ENCODE measurements around the gene EIF4E3. TPM values are rescaled to one million over a fixed set of nuclear protein-coding genes. Genes with fewer than 3 reads are reported as not detected.

The EIF4E3 gene
- total and polyA plus RNA-seq, 2 of the 13 experiments (the other 11 are each of a cell fraction or from before 2014, with no cell fraction given), result 0.07 to 0.15 TPM

DNA sequence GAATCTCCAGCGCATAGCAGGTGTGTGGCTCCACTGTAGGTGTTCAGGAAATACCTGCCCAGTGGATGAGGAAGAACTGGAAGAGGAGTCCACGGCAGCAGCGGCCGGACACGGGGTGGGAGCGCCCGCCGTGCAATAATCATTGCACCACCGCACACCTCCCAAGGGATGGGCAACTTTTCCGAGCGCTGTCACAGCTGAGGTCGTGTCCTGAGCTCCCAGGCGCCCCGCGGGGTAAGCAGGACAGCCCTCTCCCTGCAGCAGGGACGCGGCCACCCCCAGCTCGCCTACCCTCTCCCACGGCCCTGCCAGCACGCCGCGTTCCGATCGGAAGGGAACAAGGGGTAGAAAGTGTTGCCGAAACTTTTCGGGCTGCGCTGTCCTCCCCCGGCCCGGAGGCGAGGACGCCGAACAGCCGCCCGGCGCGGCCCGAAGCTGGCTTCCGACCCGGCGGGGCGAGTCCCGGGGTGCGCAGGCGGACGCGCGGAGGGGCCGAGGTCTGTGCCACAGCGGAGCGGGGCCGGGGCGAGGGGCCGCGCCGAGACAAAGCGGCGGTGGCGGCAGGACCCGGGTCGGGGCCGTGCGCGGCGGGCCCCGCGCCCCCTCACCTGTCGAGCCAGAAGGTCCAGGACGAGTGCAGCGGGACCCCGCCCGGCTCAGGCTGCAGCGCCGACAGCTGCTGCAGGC, 475 bp downstream of the EIF4E3 start (continued):
- TF ChIP-seq, protein P1, sequence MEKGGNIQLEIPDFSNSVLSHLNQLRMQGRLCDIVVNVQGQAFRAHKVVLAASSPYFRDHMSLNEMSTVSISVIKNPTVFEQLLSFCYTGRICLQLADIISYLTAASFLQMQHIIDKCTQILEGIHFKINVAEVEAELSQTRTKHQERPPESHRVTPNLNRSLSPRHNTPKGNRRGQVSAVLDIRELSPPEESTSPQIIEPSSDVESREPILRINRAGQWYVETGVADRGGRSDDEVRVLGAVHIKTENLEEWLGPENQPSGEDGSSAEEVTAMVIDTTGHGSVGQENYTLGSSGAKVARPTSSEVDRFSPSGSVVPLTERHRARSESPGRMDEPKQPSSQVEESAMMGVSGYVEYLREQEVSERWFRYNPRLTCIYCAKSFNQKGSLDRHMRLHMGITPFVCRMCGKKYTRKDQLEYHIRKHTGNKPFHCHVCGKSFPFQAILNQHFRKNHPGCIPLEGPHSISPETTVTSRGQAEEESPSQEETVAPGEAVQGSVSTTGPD (CRISPR knock-in tag; IDR thresholded peaks at IDR 0.05), result no peak
- no peak for TF ChIP-seq IRX3 (CRISPR knock-in tag; IDR thresholded peaks at IDR 0.05; ENCODE audit: borderline replicate concordance, low read depth)
- TF ChIP-seq, protein P2, sequence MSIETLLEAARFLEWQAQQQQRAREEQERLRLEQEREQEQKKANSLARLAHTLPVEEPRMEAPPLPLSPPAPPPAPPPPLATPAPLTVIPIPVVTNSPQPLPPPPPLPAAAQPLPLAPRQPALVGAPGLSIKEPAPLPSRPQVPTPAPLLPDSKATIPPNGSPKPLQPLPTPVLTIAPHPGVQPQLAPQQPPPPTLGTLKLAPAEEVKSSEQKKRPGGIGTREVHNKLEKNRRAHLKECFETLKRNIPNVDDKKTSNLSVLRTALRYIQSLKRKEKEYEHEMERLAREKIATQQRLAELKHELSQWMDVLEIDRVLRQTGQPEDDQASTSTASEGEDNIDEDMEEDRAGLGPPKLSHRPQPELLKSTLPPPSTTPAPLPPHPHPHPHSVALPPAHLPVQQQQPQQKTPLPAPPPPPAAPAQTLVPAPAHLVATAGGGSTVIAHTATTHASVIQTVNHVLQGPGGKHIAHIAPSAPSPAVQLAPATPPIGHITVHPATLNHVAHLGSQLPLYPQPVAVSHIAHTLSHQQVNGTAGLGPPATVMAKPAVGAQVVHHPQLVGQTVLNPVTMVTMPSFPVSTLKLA (IDR thresholded peaks at IDR 0.05), result no peak
- TF ChIP-seq ZNF770 (CRISPR knock-in tag; IDR thresholded peaks at IDR 0.05), result no peak
- no peak for TF ChIP-seq XRCC5 (optimal IDR thresholded peaks at IDR 0.05; ENCODE audit: low read length)
- no peak for TF ChIP-seq SIN3B (IDR thresholded peaks at IDR 0.05; ENCODE audit: low read length)
- no peak for TF ChIP-seq ZNF530 (CRISPR knock-in tag; IDR thresholded peaks at IDR 0.05; ENCODE audit: low read depth)
- no peak for TF ChIP-seq ZNF343 (CRISPR knock-in tag; IDR thresholded peaks at IDR 0.05)
- no peak for TF ChIP-seq ZKSCAN8 (CRISPR knock-in tag; IDR thresholded peaks at IDR 0.05; ENCODE audit: borderline replicate concordance)
- TF ChIP-seq, protein P3, sequence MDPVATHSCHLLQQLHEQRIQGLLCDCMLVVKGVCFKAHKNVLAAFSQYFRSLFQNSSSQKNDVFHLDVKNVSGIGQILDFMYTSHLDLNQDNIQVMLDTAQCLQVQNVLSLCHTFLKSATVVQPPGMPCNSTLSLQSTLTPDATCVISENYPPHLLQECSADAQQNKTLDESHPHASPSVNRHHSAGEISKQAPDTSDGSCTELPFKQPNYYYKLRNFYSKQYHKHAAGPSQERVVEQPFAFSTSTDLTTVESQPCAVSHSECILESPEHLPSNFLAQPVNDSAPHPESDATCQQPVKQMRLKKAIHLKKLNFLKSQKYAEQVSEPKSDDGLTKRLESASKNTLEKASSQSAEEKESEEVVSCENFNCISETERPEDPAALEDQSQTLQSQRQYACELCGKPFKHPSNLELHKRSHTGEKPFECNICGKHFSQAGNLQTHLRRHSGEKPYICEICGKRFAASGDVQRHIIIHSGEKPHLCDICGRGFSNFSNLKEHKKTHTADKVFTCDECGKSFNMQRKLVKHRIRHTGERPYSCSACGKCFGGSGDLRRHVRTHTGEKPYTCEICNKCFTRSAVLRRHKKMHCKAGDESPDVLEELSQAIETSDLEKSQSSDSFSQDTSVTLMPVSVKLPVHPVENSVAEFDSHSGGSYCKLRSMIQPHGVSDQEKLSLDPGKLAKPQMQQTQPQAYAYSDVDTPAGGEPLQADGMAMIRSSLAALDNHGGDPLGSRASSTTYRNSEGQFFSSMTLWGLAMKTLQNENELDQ (CRISPR knock-in tag; IDR thresholded peaks at IDR 0.05; ENCODE audit: borderline replicate concordance), result no peak
- TF ChIP-seq CREBL2 (CRISPR knock-in tag; IDR thresholded peaks at IDR 0.05; ENCODE audit: borderline replicate concordance), result no peak
- no peak for TF ChIP-seq MAX (IDR thresholded peaks at IDR 0.05)
- TF ChIP-seq ZNF775 (CRISPR knock-in tag; IDR thresholded peaks at IDR 0.05; ENCODE audit: borderline replicate concordance), result no peak
- TF ChIP-seq TERF1 (CRISPR knock-in tag; IDR thresholded peaks at IDR 0.05), result no peak
- TF ChIP-seq, protein P4, sequence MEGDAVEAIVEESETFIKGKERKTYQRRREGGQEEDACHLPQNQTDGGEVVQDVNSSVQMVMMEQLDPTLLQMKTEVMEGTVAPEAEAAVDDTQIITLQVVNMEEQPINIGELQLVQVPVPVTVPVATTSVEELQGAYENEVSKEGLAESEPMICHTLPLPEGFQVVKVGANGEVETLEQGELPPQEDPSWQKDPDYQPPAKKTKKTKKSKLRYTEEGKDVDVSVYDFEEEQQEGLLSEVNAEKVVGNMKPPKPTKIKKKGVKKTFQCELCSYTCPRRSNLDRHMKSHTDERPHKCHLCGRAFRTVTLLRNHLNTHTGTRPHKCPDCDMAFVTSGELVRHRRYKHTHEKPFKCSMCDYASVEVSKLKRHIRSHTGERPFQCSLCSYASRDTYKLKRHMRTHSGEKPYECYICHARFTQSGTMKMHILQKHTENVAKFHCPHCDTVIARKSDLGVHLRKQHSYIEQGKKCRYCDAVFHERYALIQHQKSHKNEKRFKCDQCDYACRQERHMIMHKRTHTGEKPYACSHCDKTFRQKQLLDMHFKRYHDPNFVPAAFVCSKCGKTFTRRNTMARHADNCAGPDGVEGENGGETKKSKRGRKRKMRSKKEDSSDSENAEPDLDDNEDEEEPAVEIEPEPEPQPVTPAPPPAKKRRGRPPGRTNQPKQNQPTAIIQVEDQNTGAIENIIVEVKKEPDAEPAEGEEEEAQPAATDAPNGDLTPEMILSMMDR (CRISPR knock-in tag; IDR thresholded peaks at IDR 0.05), result no peak

Data from HepG2 (cell line).